NCI-H446 treated with DMSO at 0.1 percent for 48 hours (cell line): Measurements from ENCODE around the gene LYPD6.
A peak's percentile ranks its signal among the peaks of the same experiment; 100 is the strongest.

Experiments
- DNase-seq: peaks from one replicate; lab custom pipeline; 2025; lab: John Stamatoyannopoulos, UW

The LYPD6 gene

GRCh38 chr2:149409506-149409905 is 79.1 kb downstream of the LYPD6 start:
- DNase-seq = no peak

GRCh38 chr2:149410701-149411484 is 80.5 kb downstream of the LYPD6 start:
- no peak for DNase-seq

- no peak for DNase-seq
Observed at GRCh38 chr2:149413487-149413886, 83.1 kb downstream of the LYPD6 start.

GRCh38 chr2:149415086-149415485 is 84.7 kb downstream of the LYPD6 start:
- no peak for DNase-seq

GRCh38 chr2:149418065-149418464 is 87.7 kb downstream of the LYPD6 start:
- DNase-seq = no peak

- DNase-seq = no peak
Observed at GRCh38 chr2:149420053-149420963, 89.9 kb downstream of the LYPD6 start.

GRCh38 chr2:149421791-149422190 is 91.4 kb downstream of the LYPD6 start:
- DNase-seq = no peak

GRCh38 chr2:149422337-149422990 is 92.1 kb downstream of the LYPD6 start:
- no peak for DNase-seq

GRCh38 chr2:149422991-149423338 is 92.6 kb downstream of the LYPD6 start:
- no peak for DNase-seq

- DNase-seq = no peak
Observed at GRCh38 chr2:149423630-149424029, 93.2 kb downstream of the LYPD6 start.

- no peak for DNase-seq
Observed at GRCh38 chr2:149427387-149427786, 97.0 kb downstream of the LYPD6 start.

- DNase-seq = no peak
Observed at GRCh38 chr2:149428783-149429182, 98.4 kb downstream of the LYPD6 start.

- no peak for DNase-seq
Observed at GRCh38 chr2:149430743-149431736, 100.7 kb downstream of the LYPD6 start.

GRCh38 chr2:149438330-149438960 is 108.1 kb downstream of the LYPD6 start:
- no peak for DNase-seq

- no peak for DNase-seq
Observed at GRCh38 chr2:149441255-149441654, 110.9 kb downstream of the LYPD6 start.

- no peak for DNase-seq
Observed at GRCh38 chr2:149442346-149442745, 112.0 kb downstream of the LYPD6 start.

- DNase-seq = peak; percentile 57
Observed at GRCh38 chr2:149443150-149443549, 112.8 kb downstream of the LYPD6 start.

- DNase-seq = no peak
Observed at GRCh38 chr2:149446748-149447147, 116.4 kb downstream of the LYPD6 start.

- no peak for DNase-seq
Observed at GRCh38 chr2:149448315-149448714, 117.9 kb downstream of the LYPD6 start.

GRCh38 chr2:149449017-149449416 is 118.6 kb downstream of the LYPD6 start:
- DNase-seq = no peak
